Measurements from ENCODE around the gene CCDC106.

The CCDC106 gene

GRCh38 chr19:55697698-55698097, 49.7 kb downstream of the CCDC106 start:
- DNase-seq (ENCODE audit: insufficient read length, low spot score), result no peak
- TF ChIP-seq PAX5 (IDR thresholded peaks at IDR 0.05; ENCODE audit: insufficient read depth, low read length, severe bottlenecking), result no peak
- TF ChIP-seq SPI1 (IDR thresholded peaks at IDR 0.05; ENCODE audit: low read depth, low read length), result no peak
- TF ChIP-seq TAF1 (IDR thresholded peaks at IDR 0.05; ENCODE audit: low read depth, low read length), result no peak
- TF ChIP-seq POU2F2 (IDR thresholded peaks at IDR 0.05; ENCODE audit: low read depth, low read length), result no peak
- no peak for TF ChIP-seq POLR2AphosphoS5 (IDR thresholded peaks at IDR 0.05; ENCODE audit: low read depth, low read length)
- no peak for TF ChIP-seq POLR2A (IDR thresholded peaks at IDR 0.05; ENCODE audit: low read depth, low read length)
- FAIRE-seq, result no peak

- DNase-seq (ENCODE audit: insufficient read length, low spot score), result no peak
- no peak for FAIRE-seq
- TF ChIP-seq POU2F2 (IDR thresholded peaks at IDR 0.05; ENCODE audit: low read depth, low read length), result no peak
These were observed 50.2 kb downstream of the CCDC106 start for GRCh38 chr19:55698256-55698655.

GRCh38 chr19:55699221-55699620, 51.2 kb downstream of the CCDC106 start:
- TF ChIP-seq POU2F2 (IDR thresholded peaks at IDR 0.05; ENCODE audit: low read depth, low read length) (no peak), POLR2AphosphoS5 (IDR thresholded peaks at IDR 0.05; ENCODE audit: low read depth, low read length) (no peak), SPI1 (IDR thresholded peaks at IDR 0.05; ENCODE audit: low read depth, low read length) (no peak), PAX5 (IDR thresholded peaks at IDR 0.05; ENCODE audit: insufficient read depth, low read length, severe bottlenecking) (no peak), POLR2A (IDR thresholded peaks at IDR 0.05; ENCODE audit: low read depth, low read length) (no peak), TAF1 (IDR thresholded peaks at IDR 0.05; ENCODE audit: low read depth, low read length) (no peak)
- FAIRE-seq (no peak), DNase-seq (ENCODE audit: insufficient read length, low spot score) (no peak)

GRCh38 chr19:55700813-55701212, 52.8 kb downstream of the CCDC106 start:
- TF ChIP-seq TAF1 (IDR thresholded peaks at IDR 0.05; ENCODE audit: low read depth, low read length) (no peak), SPI1 (IDR thresholded peaks at IDR 0.05; ENCODE audit: low read depth, low read length) (no peak), POLR2A (IDR thresholded peaks at IDR 0.05; ENCODE audit: low read depth, low read length) (no peak), POLR2AphosphoS5 (IDR thresholded peaks at IDR 0.05; ENCODE audit: low read depth, low read length) (no peak), POU2F2 (IDR thresholded peaks at IDR 0.05; ENCODE audit: low read depth, low read length) (no peak), PAX5 (IDR thresholded peaks at IDR 0.05; ENCODE audit: insufficient read depth, low read length, severe bottlenecking) (no peak)
- FAIRE-seq (no peak), DNase-seq (ENCODE audit: insufficient read length, low spot score) (no peak)

GRCh38 chr19:55702131-55702627, 54.2 kb downstream of the CCDC106 start:
- DNase-seq (ENCODE audit: insufficient read length, low spot score) (no peak), FAIRE-seq (no peak)
- TF ChIP-seq POLR2AphosphoS5 (IDR thresholded peaks at IDR 0.05; ENCODE audit: low read depth, low read length), result no peak
- TF ChIP-seq SPI1 (IDR thresholded peaks at IDR 0.05; ENCODE audit: low read depth, low read length), result no peak
- no peak for TF ChIP-seq PAX5 (IDR thresholded peaks at IDR 0.05; ENCODE audit: insufficient read depth, low read length, severe bottlenecking)
- no peak for TF ChIP-seq POU2F2 (IDR thresholded peaks at IDR 0.05; ENCODE audit: low read depth, low read length)
- TF ChIP-seq POLR2A (IDR thresholded peaks at IDR 0.05; ENCODE audit: low read depth, low read length), result no peak

Data from GM12891 (cell line).